Limb (tissue), 2 donors: Measurements from ENCODE around the gene MACROD2.

ENCODE experiments used
- DNase-seq, 2 donors: peaks; one replicate each; pipeline ENCODE4 v3.0.0-alpha.2; 2016; ENCODE audit errors: extremely low spot score in 2 of 2

MACROD2 gene

DNA sequence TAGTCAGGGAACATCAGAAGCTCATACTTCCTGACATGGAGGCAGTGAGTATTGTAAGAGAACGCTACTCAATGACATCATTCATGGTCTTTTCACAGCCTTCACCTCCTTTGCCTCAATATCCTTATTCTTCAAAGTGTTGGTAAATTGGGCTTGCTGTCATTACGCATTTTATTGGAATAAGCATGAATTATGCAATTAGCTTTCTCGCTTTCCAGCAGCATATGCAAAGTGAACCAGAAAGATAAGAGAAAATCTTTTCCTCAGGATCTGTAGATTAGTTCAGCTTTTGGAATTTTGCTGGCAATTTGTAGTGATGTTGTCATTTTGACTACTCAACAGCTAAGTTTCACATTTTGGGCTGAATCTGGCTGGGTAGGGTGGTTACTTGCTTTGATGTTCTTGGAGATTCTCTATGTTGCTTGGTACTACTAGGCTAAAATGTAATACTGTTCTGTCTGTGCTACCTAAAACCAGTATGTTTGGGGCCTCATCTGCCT, 1565.8 kb downstream of the MACROD2 start:
- DNase-seq: no peak

DNA sequence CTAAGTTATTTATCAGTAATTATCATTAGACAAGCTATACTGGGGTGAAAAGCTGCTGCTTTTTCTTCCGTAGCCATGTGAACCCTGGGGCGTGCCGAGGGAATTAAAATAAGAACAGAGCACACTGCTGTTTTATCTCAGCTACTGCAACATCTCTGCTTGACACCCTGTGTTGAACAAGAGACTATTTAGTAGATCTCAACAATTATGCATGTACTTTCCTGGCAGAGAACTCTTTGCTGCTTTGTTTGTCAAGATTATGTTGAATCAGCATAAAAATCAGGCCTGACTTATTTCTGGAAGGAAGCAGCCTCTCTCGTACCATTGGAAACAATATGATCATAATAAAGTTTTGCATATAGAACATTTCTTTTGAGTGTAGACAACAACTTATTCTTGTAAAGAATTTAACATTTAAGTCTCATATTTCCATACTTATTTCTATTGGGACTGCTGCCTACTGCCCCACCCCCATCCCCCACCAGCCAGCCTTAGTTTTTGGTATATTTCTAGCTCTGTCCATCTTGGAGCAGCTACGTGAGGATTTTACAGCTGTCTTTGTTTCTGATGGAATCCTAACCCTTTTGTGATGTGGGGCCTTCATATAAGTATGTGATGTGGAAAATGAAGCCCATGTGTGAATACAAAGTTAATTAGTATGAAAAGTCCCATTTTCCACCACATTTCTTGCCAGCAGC, 1566.5 kb downstream of the MACROD2 start:
- no peak for DNase-seq

DNA sequence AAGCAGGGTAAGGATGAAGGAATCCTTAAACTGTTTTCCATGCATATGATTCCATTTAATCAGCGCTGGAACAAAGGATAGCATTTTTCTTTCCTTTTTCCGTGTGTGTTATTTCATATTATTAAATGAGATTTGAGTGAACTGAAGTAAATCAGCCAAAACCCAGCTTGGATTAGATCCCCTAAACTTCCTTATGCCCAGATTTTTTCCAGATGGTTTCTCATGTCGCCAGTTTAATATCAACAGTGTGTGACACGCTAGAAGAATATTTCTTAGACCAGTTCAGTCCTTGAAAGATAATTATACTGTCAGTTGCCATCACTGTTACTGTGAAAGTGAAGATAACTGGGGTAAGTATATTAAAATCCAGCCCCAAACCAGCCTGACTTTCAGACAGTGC, 1568.5 kb downstream of the MACROD2 start:
- no peak for DNase-seq

DNA sequence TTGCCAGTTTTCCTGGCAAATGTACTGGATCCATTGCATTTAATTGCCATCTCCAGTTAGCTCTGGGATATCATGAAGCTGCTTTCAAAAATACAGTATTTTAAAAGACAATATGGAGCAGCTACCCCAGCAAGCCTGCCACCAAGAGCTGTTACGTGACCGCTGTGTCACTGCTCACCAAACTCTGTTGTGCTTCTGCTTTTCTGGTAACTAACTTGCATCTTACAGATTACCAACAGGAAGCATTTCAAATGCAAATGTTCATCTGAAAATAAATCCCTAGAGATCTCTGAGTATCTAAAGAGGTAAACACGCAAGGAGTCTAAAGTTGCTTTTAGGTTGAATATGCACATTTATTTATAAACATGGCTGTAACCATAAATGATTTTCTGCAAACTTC, 1569.7 kb downstream of the MACROD2 start:
- DNase-seq: no peak

DNA sequence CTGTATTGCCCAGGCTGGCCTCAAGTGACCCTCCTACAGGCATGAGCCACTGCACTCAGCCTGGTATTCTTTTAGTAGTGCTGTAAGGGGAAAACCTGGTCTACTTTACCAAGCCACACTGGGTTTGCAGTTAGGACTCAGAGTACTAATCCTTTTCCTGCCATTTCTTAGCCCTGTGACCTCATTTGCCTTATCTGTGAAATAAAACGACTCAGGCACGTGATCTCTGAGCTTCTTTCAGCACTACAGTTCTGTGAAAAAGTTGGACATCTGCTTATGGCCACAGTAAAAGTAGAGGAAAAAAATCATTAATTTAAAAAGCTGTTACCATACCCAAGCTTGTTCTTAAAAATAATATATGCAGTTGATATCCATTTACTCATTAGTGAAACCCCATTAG, 1570.5 kb downstream of the MACROD2 start:
- no peak for DNase-seq

DNA sequence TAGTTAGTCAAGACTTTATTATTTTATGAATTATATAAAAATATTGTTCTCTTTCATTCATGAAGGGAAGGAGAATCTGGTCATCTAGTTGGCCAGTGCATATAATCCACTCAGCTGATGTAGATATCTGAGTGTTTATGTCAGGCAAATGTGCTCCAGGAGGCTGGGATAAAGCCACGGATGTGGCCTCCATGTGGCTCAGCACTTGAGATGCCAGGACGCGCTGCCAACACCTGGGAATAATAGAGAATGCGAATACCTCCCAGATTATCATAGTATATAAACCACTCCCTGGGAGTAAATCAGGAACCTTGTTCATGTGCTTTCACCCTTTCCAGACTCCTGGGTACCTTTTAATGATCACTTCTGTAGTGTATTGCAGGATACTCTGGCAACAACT, 1571.9 kb downstream of the MACROD2 start:
- no peak for DNase-seq

DNA sequence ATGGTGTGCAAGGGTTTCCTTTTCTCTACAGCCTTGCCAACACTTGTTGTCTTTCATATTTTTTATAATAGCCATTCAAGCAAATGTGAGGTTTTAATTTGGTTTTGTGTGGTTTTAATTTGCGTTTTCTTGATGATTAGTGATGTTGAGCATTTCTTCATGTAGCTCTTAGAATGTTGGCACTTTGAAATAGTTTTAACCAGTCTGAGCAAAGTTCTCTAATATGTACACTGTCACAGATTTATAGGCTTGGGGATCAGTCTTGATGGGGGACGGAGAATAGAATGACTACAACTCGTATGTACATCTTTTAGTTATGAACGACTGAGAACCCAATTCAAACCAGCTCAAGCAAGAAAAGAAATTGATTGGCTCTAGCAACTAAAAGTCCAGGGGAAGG, 1574.8 kb downstream of the MACROD2 start:
- DNase-seq: no peak

DNA sequence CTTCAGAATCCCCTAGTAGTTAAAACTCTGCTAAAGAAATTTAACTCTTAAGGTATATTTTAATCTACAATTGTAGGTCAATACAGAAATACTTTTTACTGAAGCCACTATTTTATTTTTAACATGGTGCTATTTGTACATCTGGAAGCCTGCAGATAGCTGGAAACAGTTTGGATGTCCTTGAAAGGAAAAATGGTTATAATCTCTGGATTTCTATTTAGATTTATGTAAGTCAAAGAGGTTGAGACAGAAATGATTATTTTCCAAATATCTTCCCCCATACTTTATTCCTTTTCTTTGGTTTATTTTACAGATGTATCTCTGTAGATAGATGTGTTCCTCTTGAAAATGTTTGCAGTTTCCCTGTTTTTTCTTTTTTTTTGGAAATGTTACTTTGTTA, 1575.7 kb downstream of the MACROD2 start:
- DNase-seq: no peak

DNA sequence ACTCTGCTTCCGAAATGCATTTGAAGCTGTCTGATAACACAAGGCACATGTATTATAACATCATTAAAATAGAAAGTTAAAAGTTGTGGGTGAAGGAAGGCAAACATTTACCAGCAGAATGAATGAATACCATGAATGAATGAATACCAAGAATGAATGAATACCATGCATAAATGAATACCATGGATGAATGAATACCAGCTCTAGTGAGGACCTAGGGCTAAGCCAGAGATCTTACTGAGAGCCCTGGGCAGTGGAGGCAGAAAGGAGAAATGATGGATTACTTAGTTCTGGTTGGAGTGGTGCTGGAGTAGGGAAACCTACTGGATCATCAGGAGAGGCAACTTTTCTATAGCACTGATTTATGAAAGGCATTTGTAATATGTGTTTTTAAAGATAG, 1579.9 kb downstream of the MACROD2 start:
- DNase-seq: no peak

DNA sequence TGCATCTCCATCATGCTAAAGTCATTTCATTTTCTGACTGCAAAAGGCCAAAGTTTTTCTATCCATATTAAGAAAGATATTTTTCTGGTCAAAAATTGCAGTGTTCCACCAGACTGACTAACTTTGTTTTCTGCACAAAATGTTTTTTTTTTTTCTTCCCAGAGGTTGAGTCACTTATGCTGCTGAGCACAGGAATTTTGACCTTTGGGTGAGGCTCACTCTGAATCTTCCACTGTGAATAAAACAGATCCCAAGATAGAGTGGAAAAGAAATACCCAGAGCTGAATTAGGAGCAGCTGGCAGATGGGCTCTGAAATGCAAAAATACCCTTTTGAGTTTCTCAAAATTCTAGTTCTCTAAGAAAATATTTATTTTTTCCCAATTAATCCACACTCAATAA, 1581.1 kb downstream of the MACROD2 start:
- DNase-seq: no peak

DNA sequence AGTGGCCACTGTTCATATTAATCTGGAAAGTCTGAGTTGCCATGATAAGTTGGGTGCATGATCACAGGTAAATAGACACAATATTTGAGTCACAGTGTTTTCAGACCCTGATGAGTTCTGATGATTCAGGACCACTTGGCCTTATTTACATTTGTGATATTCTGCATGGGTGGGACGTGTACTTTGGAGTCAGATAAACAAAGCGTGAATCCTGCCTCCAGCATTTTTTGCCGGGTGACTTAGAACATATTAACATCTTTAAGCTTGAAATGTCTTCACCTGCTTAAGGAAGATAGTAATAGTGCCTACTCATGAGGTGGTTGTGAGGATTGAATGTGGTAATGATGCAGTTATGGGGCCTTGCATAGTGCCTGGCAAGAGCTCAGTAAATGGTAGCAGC, 1582.8 kb downstream of the MACROD2 start:
- no peak for DNase-seq

DNA sequence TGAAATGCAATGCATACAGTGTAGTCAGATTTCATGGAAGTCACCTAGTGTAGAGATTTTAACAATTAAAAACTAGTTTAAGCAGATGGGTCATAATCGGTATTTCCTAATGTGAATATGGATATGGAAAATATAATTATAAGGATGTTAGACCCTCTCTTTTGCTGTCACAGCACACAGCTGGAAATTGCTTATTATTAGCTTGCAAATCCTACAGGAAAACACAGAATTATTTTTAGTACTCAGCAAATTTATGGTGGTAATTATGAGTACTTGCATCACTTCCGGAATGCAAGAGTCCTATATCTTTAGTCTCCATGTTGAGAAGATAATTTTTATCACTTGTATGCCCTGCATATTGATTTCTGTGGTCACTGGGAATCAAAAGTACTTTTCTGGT, 1584.4 kb downstream of the MACROD2 start:
- no peak for DNase-seq

DNA sequence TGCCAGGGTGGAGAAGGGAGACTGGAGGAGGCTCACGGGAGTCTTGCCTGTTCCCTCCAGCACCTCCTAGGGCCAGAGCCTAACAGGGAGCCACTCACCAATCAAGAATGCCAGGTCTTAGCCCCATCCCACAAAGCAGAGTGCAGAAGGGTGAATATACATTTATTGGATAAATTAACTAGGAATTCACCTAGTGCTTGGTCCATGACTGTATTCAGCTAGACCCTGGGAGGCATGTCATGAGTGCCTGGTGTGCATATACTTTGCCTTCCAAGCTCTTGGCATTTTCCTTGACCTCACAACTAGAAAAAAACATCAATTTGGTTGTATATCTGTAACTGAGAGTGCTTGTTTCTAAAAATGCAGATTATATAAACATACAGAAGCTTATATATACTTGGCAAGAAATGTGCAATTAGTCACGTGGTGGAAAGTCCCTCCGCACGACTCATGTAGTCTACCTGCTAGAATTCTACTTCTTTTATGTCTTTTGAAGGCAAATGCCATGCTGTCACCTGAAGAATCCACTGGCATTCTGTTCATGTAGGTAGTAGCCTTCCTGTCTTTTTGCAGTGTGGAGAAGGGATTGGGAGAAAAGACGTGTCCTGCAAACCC, 1586.9 kb downstream of the MACROD2 start:
- DNase-seq: no peak

DNA sequence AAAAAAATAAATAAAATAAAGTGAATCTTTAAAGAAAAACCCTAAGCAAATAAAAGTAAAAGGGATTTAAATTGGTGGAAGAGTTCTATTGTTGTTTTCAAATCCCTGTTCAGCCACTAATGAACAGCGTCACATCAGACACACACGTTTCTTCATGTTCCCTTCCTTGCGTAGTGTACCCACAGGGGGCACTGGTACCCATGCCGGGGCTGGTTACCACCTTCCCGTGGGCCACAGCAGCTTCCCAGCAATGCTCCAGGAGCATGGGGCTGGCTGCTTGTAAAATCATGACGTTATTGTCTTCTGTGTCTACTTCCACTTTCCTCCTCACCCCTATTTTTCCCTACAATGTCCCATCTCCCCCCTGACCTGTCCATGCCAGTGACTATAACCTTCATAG, 1589.2 kb downstream of the MACROD2 start:
- no peak for DNase-seq

DNA sequence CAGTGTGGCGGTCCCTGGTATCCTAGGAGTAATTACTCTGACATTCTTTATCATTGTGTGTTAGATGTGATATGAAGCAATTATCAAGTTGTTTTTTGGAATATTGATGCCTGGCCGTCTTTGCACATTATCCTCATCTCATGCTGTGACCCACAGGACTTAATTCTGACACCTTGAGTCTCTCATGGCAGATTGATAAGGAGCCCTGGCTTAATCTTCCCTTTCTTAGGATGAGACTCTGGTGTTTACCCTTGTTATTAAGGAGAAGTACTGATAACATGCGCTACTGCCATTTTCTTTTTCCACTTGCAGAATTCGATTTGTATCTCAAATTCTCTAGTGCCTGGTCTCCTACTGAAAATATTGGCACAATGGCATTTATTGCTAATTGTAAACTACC, 1597.8 kb downstream of the MACROD2 start:
- DNase-seq: no peak

DNA sequence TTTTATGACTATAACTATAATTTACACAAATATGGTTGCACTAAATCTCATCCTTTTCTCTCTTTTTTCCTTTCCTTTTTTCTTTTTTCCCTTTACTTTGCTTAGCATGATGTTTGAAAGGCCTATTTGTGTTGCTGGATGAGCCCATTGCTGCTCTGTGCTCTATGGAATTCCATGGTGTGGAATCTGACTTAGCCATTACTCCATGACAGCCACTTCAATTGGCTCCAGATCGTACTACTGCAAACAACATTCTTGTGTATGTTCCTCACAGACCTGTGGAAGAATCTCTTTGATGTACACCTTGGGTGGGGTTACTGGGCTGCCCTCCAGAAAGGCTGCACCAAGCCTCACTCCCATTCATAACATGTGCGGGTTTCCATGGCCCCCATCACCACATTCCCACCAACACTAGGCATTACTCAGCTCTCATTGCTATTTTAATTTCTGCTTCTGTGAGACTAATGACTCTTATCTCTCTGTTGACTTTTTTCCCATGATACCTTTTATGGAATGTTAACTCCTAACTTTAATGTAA, 1598.9 kb downstream of the MACROD2 start:
- DNase-seq: no peak

DNA sequence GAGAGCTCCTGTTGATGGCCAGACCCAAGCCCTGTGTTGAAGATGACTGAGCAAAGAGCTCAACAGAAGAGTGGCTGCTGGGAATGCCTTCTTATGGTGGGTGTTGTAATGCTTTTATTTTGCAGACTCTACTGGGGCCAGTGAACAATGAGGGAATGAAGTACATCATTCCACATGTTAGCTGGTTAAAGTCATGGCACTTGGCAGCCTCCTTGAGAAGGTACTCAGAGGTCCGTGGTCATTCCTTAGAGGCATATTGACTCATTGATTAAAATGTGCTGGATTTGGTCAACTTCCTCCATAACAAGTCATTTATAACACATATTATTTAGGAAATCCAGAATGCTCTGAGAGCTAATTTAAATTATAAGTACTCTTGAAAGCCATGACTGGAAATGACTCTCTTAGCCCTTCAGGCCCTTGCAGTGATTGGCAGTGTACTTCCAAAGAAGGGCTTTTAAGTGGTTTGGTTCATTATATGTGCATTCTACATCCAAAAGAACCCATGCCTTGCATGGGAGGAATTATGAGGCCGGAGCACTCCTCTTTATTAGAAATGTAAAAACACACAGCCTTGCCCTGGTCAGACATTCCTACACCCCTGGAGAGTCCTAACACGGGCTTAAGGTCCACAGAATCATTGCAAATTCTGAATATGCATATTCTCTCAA, 1601.0 kb downstream of the MACROD2 start:
- DNase-seq: no peak

DNA sequence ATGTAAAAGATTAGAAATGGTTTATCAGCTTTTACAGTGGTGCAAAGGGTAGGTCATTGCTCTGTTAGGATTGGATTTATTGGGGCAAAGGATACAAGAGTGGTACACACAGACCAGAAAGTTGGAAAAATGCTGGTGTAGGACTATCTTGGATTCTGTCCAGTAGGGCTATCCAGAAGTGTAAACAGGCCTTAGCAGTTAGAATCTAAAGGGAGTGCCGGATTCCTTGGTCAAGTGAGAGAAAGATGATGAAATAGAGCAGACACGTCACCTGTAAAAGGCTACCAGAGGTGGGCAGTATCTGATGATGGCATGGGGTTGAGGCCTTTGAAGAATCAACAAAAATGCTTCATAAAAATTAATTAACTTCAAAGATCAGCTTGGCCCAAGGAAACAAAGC, 1602.0 kb downstream of the MACROD2 start:
- DNase-seq: no peak

DNA sequence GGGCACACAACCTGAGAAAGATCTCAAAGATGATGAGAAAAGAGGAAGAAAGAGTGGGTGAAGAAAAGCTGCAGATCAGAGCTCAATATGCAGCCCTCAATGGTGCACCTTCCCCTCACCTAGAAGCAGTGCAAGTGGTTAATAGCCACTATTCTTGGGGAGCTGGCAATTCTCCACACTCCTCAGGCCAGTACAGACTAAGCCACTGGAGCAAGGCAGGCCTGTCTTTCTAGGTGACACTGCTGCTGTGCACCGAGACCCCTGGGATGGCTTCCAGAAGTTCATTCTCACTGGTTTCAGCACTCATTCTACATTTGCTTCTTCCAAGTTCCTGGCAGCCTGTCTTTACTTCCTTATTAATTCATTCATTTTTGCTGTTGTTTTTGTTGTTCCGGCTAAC, 1604.6 kb downstream of the MACROD2 start:
- no peak for DNase-seq

DNA sequence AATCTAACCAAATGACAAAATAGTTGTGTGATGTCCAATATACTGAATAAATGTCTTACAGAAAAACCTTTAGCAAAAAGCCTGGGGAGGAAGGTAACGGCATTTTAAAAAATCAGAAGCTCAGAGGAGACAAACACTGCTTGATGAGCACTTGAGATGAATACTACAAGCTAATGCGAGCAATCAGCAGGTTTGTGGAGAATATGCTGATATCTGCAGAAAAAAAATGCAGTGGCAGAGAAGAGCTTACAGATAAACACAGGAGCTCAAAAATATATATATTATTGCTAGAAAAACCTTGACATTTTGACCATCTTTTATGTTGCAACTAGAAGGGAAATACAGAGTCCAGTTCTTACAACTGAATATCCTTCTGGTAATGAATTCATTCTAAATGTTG, 1605.2 kb downstream of the MACROD2 start:
- DNase-seq: no peak

DNA sequence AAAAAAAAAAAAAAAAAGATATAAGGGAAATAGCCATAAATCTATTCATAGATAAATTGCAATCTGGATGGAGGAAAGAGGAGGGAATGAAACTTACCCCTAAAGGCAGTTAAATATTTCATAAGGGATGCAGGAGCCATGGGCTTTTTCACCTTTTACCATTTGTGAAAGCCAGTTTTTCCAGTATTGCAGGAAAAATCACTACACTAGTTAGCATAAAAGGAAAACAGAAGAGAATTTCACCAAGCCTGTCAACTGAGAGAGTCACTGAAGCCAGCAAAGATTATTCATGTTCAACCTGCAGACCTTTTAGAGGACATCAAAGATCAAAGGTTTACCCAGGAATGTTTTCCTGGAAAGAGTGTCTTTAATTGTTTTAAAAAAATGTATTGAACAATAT, 1608.2 kb downstream of the MACROD2 start:
- DNase-seq: no peak

DNA sequence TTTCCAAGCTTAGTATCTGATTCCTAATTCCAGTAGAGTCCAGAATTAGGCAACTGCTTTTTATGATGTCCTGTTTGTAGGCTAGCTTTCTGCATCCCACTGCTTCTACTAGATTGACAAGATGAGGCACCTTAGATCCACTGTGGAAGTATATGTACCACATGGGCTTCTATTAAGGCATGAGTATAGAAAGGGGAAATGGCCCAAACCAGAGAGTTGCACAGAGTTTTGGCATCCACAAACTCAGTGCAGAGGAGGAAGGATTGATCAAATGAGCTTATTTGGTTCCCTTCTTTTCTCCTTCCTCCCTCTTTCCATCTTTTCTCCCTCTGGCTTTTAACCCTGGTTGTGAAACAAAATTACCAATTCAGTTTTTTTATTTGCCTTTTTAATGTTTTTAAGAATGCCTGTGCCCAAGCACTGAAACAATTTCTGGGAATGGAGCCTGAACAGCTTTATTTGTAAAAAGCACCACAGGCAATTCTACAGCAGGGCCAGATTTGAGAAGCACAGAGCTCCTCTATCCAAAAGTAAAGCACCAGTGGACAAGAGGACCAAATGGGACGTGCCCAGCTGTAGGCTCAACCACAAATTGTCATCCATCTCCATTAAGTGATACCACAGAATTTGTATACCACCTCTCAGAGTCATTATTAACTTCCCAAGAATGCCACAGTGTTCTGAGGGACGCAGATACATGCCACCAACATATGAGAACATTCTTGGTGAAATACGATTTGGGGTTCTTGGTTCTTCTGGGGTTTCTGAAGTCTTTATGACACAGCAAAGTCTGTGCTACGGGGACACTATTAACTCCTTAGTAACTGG, 1608.9 kb downstream of the MACROD2 start:
- no peak for DNase-seq
